HEK293T (cell line): ENCODE measurements around the gene ATP8A2.
"Not testable (repeated sequence)": the region's sequence is repeated elsewhere in the genome, so short reads cannot be mapped to it uniquely, and the experiment has no call there.

Source experiments
- CTCF ChIA-PET: fragments of 350-600 bp; formaldehyde crosslinking; extraction: SDS; loops from one replicate; lab custom pipeline; 2021; ENCODE audit warnings: antibody characterized with exemption, inconsistent platforms; lab: Yijun Ruan, JAX
- POLR2A ChIA-PET: fragments of 350-600 bp; formaldehyde crosslinking; extraction: SDS; loops from one replicate; lab custom pipeline; 2020; ENCODE audit warnings: antibody characterized with exemption, inconsistent platforms; lab: Yijun Ruan, JAX
- DNase-seq: peaks from one replicate; pipeline ENCODE4 v3.0.0; 2012; ENCODE audit warnings: mixed read lengths; ENCODE audit errors: extremely low spot score
- ARNT ChIP-seq: fragments of 450-650 bp; IDR thresholded peaks from 2 replicates; pipeline ENCODE4 v1.6.1; 2017; ENCODE audit warnings: mild to moderate bottlenecking
- BHLHE40 ChIP-seq: fragments of 450-650 bp; IDR thresholded peaks from 2 replicates; pipeline ENCODE4 v1.6.1; 2016; ENCODE audit warnings: mild to moderate bottlenecking, moderate library complexity, borderline replicate concordance
- CTBP1 ChIP-seq: fragments of 450-650 bp; IDR thresholded peaks from 2 replicates; pipeline ENCODE4 v1.6.1; 2016; ENCODE audit warnings: borderline replicate concordance
- ELF4 ChIP-seq: fragments of 450-650 bp; IDR thresholded peaks from 2 replicates; pipeline ENCODE4 v1.6.1; 2017; ENCODE audit warnings: antibody characterized with exemption
- FOXA1 ChIP-seq: fragments of 450-650 bp; IDR thresholded peaks from 2 replicates; pipeline ENCODE4 v1.6.1; 2016; ENCODE audit warnings: mild to moderate bottlenecking
- FOXK2 ChIP-seq: fragments of 450-650 bp; IDR thresholded peaks from 2 replicates; pipeline ENCODE4 v1.6.1; 2016; ENCODE audit warnings: mild to moderate bottlenecking
- FOXM1 ChIP-seq: fragments of 450-650 bp; IDR thresholded peaks from 2 replicates; pipeline ENCODE4 v1.6.1; 2017; ENCODE audit warnings: mild to moderate bottlenecking, borderline replicate concordance
- HDGF ChIP-seq: fragments of 450-650 bp; IDR thresholded peaks from 2 replicates; pipeline ENCODE4 v1.6.1; 2017; ENCODE audit warnings: antibody characterized with exemption, borderline replicate concordance
- L3MBTL2 ChIP-seq: fragments of 450-650 bp; conservative IDR thresholded peaks from 2 replicates; pipeline ENCODE4 v1.6.1; 2016; ENCODE audit warnings: mild to moderate bottlenecking
- LEF1 ChIP-seq: fragments of 450-650 bp; IDR thresholded peaks from 2 replicates; pipeline ENCODE4 v1.6.1; 2017; ENCODE audit warnings: mild to moderate bottlenecking, borderline replicate concordance
- NFRKB ChIP-seq: fragments of 450-650 bp; IDR thresholded peaks from 2 replicates; pipeline ENCODE4 v1.6.1; 2016; ENCODE audit warnings: mild to moderate bottlenecking, moderate library complexity
- SP1 ChIP-seq: fragments of 450-650 bp; IDR thresholded peaks from 2 replicates; pipeline ENCODE4 v1.6.1; 2017
- SUZ12 ChIP-seq: fragments of 450-650 bp; IDR thresholded peaks from 2 replicates; pipeline ENCODE4 v1.6.1; 2016; ENCODE audit warnings: mild to moderate bottlenecking
- TARDBP ChIP-seq: fragments of 450-650 bp; IDR thresholded peaks from 2 replicates; pipeline ENCODE4 v1.6.1; 2016
- ZNF384 ChIP-seq: fragments of 450-650 bp; IDR thresholded peaks from 2 replicates; pipeline ENCODE4 v1.6.1; 2016
- TF ChIP-seq, protein P1 (sequence below): fragments of 450-650 bp; IDR thresholded peaks from 2 replicates; pipeline ENCODE4 v1.6.1; 2016

Gene ATP8A2

DNA sequence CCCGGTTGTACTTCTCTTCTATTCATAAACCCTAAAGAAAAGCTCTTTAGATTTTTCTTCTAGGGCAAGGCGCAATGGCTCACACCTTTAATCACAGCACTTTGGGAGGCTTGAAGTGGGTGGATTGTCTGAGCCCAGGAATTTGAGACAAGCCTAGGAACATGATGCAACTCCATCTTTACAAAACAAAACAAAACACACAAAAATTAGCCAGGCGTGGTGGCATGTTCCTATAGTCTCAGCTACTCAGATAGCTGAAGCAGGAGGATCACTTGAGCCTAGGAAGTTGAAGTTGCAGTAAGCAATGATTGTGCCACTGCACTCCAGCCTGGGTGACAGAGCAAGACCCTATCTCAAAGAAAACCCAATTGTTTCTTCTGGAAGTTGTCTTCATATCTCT, 439.7 kb downstream of the ATP8A2 start:
- ChIA-PET POLR2A (no interaction called here), CTCF (no interaction called here)
- TF ChIP-seq CTBP1 = no peak
- no peak for TF ChIP-seq NFRKB
- no peak for TF ChIP-seq HDGF
- no peak for TF ChIP-seq L3MBTL2
- no peak for TF ChIP-seq LEF1
- no peak for TF ChIP-seq BHLHE40
- TF ChIP-seq SP1 = no peak
- no peak for TF ChIP-seq SUZ12
- no peak for TF ChIP-seq ELF4
- TF ChIP-seq, protein P1, sequence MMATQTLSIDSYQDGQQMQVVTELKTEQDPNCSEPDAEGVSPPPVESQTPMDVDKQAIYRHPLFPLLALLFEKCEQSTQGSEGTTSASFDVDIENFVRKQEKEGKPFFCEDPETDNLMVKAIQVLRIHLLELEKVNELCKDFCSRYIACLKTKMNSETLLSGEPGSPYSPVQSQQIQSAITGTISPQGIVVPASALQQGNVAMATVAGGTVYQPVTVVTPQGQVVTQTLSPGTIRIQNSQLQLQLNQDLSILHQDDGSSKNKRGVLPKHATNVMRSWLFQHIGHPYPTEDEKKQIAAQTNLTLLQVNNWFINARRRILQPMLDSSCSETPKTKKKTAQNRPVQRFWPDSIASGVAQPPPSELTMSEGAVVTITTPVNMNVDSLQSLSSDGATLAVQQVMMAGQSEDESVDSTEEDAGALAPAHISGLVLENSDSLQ = no peak
- TF ChIP-seq FOXK2 = no peak
- TF ChIP-seq FOXM1 = no peak
- TF ChIP-seq ZNF384 = no peak
- no peak for TF ChIP-seq FOXA1
- TF ChIP-seq ARNT = no peak
- TF ChIP-seq TARDBP = no peak
- DNase-seq = no peak

- POLR2A ChIA-PET = no interaction called here
- TF ChIP-seq ZNF384 = no peak
- TF ChIP-seq BHLHE40 = no peak
- no peak for DNase-seq
- CTCF ChIA-PET = no interaction called here
Measured at GRCh38 chr13:25816239-25816638, 444.5 kb downstream of the ATP8A2 start.

- ChIA-PET CTCF (no interaction called here), POLR2A (no interaction called here)
- no peak for TF ChIP-seq LEF1
- no peak for TF ChIP-seq FOXK2
- no peak for TF ChIP-seq ELF4
- TF ChIP-seq BHLHE40 = no peak
- TF ChIP-seq, protein P1 = no peak
- no peak for TF ChIP-seq SP1
- TF ChIP-seq TARDBP = no peak
- TF ChIP-seq CTBP1 = no peak
- TF ChIP-seq FOXM1 = no peak
- no peak for TF ChIP-seq ZNF384
- no peak for TF ChIP-seq NFRKB
- no peak for TF ChIP-seq SUZ12
- no peak for TF ChIP-seq L3MBTL2
- DNase-seq = no peak
Measured at GRCh38 chr13:25819856-25820530, 448.2 kb downstream of the ATP8A2 start.

- no peak for DNase-seq
- ChIA-PET POLR2A (no interaction called here), CTCF (no interaction called here)
- TF ChIP-seq, protein P1 = no peak
- TF ChIP-seq SP1 = no peak
- no peak for TF ChIP-seq TARDBP
- no peak for TF ChIP-seq HDGF
- TF ChIP-seq LEF1 = no peak
- TF ChIP-seq CTBP1 = no peak
- no peak for TF ChIP-seq FOXK2
- TF ChIP-seq BHLHE40 = no peak
- TF ChIP-seq ARNT = no peak
- no peak for TF ChIP-seq SUZ12
- TF ChIP-seq ZNF384 = no peak
- no peak for TF ChIP-seq L3MBTL2
- no peak for TF ChIP-seq ELF4
- no peak for TF ChIP-seq FOXA1
- TF ChIP-seq NFRKB = no peak
Measured at GRCh38 chr13:25821776-25822175, 450.0 kb downstream of the ATP8A2 start.

DNA sequence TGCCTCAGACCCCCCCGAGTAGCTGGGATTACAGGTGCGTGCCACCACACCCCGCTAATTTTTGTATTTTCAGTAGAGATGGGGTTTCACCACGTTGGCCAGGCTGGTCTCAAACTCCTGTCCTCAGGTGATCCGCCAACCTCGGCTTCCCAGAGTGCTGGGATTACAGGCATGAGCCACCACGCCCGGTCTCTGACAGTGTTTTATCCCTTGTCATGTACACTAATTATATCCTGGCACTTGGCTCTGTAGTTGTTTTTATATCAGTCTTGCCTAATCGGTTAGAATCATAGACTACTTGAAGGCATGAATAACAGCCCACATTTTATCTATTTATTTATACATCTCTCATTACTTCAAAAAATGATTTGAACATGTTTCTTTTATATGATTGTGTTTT, 455.4 kb downstream of the ATP8A2 start:
- POLR2A ChIA-PET, DNase-seq, CTCF ChIA-PET: not testable (repeated sequence)

GRCh38 chr13:25827831-25828465, 456.2 kb downstream of the ATP8A2 start:
- TF ChIP-seq L3MBTL2 = no peak
- no peak for DNase-seq
- POLR2A ChIA-PET = no interaction called here
- CTCF ChIA-PET = no interaction called here

- CTCF ChIA-PET = no interaction called here
- no peak for DNase-seq
- POLR2A ChIA-PET = no interaction called here
- TF ChIP-seq FOXA1 = no peak
Measured at GRCh38 chr13:25833761-25834160, 462.0 kb downstream of the ATP8A2 start.
